Coronary artery (tissue), 2 donors: Measurements from ENCODE around the gene ASCC3.

Source experiments
- DNase-seq: peaks from one replicate; pipeline ENCODE4 v3.0.0-alpha.2; 2017; ENCODE audit warnings: low spot score
- H3K27ac ChIP-seq, 2 donors: fragments of 200-600 bp; sonication (generic); one replicate each; pipeline ENCODE4 v1.5.1; 2016 to 2019
- H3K4me3 ChIP-seq: fragments of 200-600 bp; sonication (generic); 2 replicates; pipeline ENCODE4 v1.5.1; 2016; ENCODE audit warnings: mild to moderate bottlenecking, moderate library complexity
- TF ChIP-seq, protein P1 (sequence below): fragments of 200-600 bp; sonication (generic); IDR thresholded peaks from one replicate; pipeline ENCODE4 v1.5.1; 2019; ENCODE audit warnings: antibody characterized with exemption

Gene ASCC3

DNA sequence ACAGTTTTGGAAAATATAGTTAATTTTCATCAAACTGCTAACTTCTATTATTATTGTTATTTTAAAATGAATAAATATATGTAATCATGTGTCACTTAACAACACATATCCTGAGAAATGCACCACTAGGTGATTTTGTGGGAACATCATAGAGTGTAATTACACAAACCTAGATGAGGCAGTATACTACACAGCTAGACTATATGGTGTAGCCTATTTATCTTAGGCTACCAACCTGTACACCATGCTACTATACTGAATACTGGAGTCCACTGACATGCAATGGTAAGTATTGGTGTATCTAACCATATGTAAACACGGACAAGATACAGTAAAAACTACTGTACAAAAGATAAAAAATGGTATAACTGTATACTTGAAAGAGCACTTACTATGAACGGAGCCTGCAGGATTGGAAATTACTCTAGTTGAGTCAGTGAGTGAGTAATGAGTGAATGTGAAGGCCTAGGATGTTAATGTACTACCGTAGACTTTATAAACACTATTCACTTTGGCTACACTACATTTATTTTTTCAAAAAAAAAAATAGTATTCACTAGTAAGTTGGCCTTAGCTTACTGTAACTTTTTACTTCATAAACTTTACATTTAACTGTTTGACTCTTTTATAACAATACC lies 72.4 kb downstream of the ASCC3 start:
- no peak overlapping the region for H3K4me3 ChIP-seq
- H3K27ac ChIP-seq = no peak overlapping the region
- TF ChIP-seq, protein P1, sequence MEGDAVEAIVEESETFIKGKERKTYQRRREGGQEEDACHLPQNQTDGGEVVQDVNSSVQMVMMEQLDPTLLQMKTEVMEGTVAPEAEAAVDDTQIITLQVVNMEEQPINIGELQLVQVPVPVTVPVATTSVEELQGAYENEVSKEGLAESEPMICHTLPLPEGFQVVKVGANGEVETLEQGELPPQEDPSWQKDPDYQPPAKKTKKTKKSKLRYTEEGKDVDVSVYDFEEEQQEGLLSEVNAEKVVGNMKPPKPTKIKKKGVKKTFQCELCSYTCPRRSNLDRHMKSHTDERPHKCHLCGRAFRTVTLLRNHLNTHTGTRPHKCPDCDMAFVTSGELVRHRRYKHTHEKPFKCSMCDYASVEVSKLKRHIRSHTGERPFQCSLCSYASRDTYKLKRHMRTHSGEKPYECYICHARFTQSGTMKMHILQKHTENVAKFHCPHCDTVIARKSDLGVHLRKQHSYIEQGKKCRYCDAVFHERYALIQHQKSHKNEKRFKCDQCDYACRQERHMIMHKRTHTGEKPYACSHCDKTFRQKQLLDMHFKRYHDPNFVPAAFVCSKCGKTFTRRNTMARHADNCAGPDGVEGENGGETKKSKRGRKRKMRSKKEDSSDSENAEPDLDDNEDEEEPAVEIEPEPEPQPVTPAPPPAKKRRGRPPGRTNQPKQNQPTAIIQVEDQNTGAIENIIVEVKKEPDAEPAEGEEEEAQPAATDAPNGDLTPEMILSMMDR = no peak
- no peak for DNase-seq

DNA sequence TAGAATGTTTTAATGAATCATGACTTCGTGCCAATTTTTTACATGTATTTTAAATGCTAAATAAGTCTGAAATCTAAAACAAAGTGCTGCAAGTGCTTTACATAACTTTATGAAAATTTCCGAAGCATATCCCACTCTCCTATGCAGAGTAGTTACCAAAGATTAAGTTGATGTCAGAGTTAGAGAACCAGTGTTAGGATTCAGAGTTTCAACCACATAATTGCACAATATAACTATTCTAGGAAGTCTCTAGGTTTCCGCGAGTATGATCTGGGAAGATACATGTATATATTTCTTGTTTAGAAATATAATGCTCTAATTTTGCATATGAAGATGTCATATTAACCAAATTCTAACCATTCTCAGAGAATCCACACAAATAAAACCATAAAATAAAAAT lies 74.8 kb downstream of the ASCC3 start:
- Histone ChIP-seq H3K4me3 (no peak overlapping the region), H3K27ac (no peak overlapping the region)
- TF ChIP-seq, protein P1 = no peak
- no peak for DNase-seq

DNA sequence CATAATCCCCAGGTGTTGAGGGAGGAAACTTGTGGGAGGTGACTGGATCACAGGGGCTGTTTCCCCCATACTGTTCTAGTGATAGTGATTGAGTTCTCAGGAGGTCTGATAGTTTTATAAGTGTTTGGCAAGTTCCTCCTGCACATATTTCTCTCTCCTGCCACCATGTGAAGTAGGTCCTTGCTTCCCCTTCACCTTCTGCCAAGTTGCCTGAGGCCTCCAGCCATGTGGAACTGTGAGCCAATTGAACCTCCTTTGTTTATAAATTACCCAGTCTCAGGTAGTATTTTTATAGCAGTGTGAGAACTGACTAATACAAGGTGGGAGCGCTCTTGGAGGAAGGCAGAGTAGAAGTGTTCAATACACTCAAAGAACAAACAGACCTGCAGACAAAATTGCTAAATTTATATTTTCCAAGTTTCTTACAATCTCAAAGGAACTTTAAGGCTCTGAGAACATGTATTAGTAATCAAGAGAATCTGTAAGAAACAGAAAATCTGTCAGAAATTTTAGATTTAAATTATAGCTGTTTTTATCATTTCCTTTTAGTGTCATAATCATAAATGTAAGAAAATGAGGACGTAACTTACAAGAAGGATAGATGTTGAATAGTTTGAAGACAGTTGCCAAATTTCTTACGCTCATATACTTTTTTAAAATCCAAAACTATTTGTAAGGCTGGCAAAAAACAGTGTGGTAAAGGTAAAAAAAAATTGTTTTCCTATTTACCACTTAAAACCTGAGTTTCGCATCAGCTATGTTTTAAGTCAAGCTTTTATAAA lies 77.7 kb downstream of the ASCC3 start:
- H3K4me3 ChIP-seq = no peak overlapping the region
- DNase-seq = no peak
- TF ChIP-seq, protein P1 = no peak
- no peak overlapping the region for H3K27ac ChIP-seq

DNA sequence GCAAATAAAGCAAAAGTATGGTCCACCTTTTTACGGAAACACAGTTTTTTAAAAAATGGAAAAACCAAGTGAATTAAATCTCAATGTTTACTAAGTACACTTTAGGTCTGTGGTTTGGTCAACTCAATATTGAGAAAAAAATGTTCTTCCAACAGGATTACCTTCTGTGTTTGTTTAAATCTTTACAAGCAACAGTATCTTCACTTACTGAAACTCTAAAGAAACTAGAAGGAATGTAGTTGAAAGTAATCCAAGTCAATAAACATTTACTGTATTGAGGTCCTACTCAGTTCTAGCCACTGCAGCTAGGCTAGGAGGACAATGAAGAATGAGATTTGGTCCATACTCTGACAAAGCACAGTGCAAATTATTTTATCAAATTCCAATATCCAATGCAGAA lies 80.1 kb downstream of the ASCC3 start:
- H3K4me3 ChIP-seq = no peak overlapping the region
- no peak overlapping the region for H3K27ac ChIP-seq
- TF ChIP-seq, protein P1 = no peak
- no peak for DNase-seq

DNA sequence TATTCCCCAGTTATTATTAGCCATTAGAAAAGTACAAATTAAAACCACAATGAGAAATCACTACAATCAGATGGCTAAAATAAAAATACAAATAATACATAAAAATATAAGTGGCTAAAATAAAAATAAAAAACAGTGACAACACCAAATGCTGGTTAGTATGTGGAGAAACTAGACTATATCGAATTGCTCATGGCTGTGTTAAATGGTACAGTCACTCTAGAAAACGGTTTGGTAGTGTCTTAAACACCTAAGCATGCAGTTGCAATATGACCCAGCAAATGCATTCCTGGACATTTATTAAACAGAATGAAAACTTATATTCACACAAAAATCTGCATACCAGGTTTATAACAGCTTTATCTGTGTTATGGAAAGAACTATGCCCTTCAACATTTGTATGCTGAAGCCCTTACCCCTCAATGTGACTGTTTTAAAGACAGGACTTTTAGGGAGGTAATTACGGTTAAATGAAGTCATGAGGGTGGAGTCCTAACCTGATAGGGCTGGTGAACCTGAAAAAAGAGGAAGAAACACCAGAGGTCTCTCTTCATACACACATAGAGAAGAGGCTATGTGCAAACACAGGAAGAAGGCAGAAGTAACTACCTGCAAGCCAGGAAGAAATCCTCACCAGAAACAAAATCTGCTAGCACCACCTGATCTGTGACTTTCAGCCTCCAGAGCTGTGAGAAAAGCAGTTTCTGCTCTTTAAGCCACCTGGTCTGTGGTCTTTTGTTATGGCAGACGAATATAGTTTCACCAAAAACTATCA lies 84.9 kb downstream of the ASCC3 start:
- TF ChIP-seq, protein P1 = no peak
- no peak for DNase-seq
- Histone ChIP-seq H3K27ac (no peak overlapping the region), H3K4me3 (no peak overlapping the region)

DNA sequence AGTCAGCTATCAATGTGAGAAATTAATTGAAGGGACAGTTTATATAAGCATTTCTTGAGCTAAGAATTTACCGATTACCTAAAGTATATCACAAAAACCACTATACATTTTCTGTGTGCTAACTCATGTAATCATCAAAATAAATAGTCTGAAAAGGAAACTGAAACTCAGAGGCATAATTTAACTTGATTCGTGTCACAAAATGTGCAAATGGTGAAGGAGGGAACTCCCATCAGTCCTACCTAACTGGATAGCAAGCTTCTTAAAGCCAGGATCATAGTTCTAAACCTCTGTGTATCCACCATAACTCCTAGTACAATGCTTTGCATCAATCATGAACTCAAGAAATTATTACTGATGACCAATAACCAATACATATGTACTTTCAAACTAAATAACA lies 91.0 kb downstream of the ASCC3 start:
- H3K4me3 ChIP-seq = no peak overlapping the region
- TF ChIP-seq, protein P1 = no peak
- no peak overlapping the region for H3K27ac ChIP-seq
- no peak for DNase-seq
